ENCODE results near the gene DLG4. TPM values are rescaled to one million over a fixed set of nuclear protein-coding genes. Genes with fewer than 3 reads are reported as not detected.
A peak's percentile ranks its signal among the peaks of the same experiment; 100 is the strongest.

The DLG4 gene
- total RNA-seq, 1 experiment from 2014 or later = 38.3 TPM

- WGBS (ENCODE audit: extremely low coverage, insufficient read length, low lambda C conversion rate) = no CpG with 5 or more reads among the region's 4 CpGs
Observed at GRCh38 chr17:7223375-7223774, 3.7 kb upstream of the DLG4 start.

More at GRCh38 chr17:7223375-7223774, 3.7 kb upstream of the DLG4 start:
- Histone ChIP-seq H3K9me3 (ENCODE audit: control insufficient read depth, low read depth, low read length) (no peaks in the 10 kb centered on the region), H4K5ac (ENCODE audit: insufficient read length, low read depth, low read length) (no peak overlapping the region), H3K23ac (ENCODE audit: insufficient read length, low read depth, low read length) (no peak overlapping the region), H2BK20ac (ENCODE audit: low read depth, low read length, poor library complexity, severe bottlenecking) (no peak overlapping the region), H3K4ac (ENCODE audit: low read depth, low read length) (no peak overlapping the region), H3K4me1 (ENCODE audit: insufficient read depth, low read length) (no peaks in the 10 kb centered on the region), H2AK5ac (ENCODE audit: insufficient read length, low read length) (no peak overlapping the region), H3T11ph (ENCODE audit: low read length) (no peak overlapping the region), H4K20me1 (ENCODE audit: control insufficient read depth, insufficient read depth, insufficient read length) (no peaks in the 10 kb centered on the region), H2BK120ac (ENCODE audit: low read depth, low read length, poor library complexity, severe bottlenecking) (no peak overlapping the region), H2BK5ac (ENCODE audit: insufficient read length, low read length) (no peak overlapping the region), H3K27ac (ENCODE audit: insufficient read length, low read depth, low read length) (no peak overlapping the region), H2BK15ac (ENCODE audit: low read depth, low read length) (no peak overlapping the region), H3K56ac (ENCODE audit: insufficient read length, low read depth, low read length) (no peak overlapping the region), H3K14ac (ENCODE audit: insufficient read depth, low read length) (no peak overlapping the region), H3K18ac (ENCODE audit: insufficient read length, low read depth, low read length) (no peak overlapping the region), H3K79me1 (ENCODE audit: insufficient read depth, low read depth, low read length, poor library complexity, severe bottlenecking) (no peaks in the 10 kb centered on the region), H2BK12ac (ENCODE audit: insufficient read length, low read depth, low read length) (no peak overlapping the region), H3K27me3 (ENCODE audit: insufficient read depth, low read length) (no peaks in the 10 kb centered on the region), H3K23me2 (ENCODE audit: insufficient read length, low read depth, low read length, poor library complexity, severe bottlenecking) (peaks cover 5% of the 10 kb centered on the region), H3K4me2 (ENCODE audit: insufficient read depth, insufficient read length, low read length) (no peak overlapping the region), H3K79me2 (ENCODE audit: insufficient read depth, low read length) (no peaks in the 10 kb centered on the region), H4K91ac (ENCODE audit: insufficient read length, low read depth, low read length) (no peak overlapping the region), H4K8ac (replicated peaks; ENCODE audit: insufficient read length, low read depth, low read length) (no peak overlapping the region), H3K9ac (ENCODE audit: extremely low read depth, insufficient read length, low read length) (no peak overlapping the region), H2AFZ (ENCODE audit: low read length) (no peak overlapping the region)
- H3K36me3 Mint-ChIP-seq (ENCODE audit: insufficient read depth in 1 of 3, low read depth in 3 of 3) = peaks cover 25 to 72% (median 62%) of the 10 kb centered on the region in 3 experiments; a peak in 6 of 7 replicates
- H3K9me3 Mint-ChIP-seq = no peaks in the 10 kb centered on the region; a peak in 1 of 5 replicates
- peaks cover 26 to 30% of the 10 kb centered on the region in 2 experiments for H3K4me1 Mint-ChIP-seq
- no peak overlapping the region for H3K27ac Mint-ChIP-seq
- peak overlapping the region in 1 of 2 experiments; percentile 47; a peak in 1 of 5 replicates for H3K4me3 Mint-ChIP-seq
- DNase-seq = no peak
- no peak for TF ChIP-seq CTCF (conservative IDR thresholded peaks at IDR 0.05)
- peaks cover 1% of the 10 kb centered on the region; the same call in 1 of the 2 replicates for H3K27me3 Mint-ChIP-seq (ENCODE audit: low read depth)

Measured in H9 (cell line).